Activated CD8-positive, alpha-beta T cell treated with anti-CD3 and anti-CD28 coated beads for 36 hours (primary cell): ENCODE results near the gene CAPS2. TPM values are rescaled to one million over a fixed set of nuclear protein-coding genes. Genes with fewer than 3 reads are reported as not detected.

Source experiments
- ATAC-seq: fragments of 200-7000 bp; cut with Tn5 transposase; one replicate; pipeline ENCODE4 v1.10.0; 2021; ENCODE audit warnings: mild to moderate bottlenecking, moderate library complexity
- CTCF ChIA-PET: fragments of 350-600 bp; sonication (Branson Sonifier 250); formaldehyde crosslinking; loops from one replicate; lab custom pipeline; 2021; ENCODE audit warnings: antibody characterized with exemption; lab: Charles Lee
- POLR2A ChIA-PET: fragments of 350-600 bp; sonication (Branson Sonifier 250); formaldehyde crosslinking; loops from one replicate; lab custom pipeline; 2021; ENCODE audit warnings: antibody characterized with exemption; lab: Charles Lee
- DNase-seq: peaks from one replicate; pipeline ENCODE4 v3.0.0-alpha.2; 2020
- H3K27ac Mint-ChIP-seq: one replicate; pipeline ENCODE4 v1.8.0; 2021; ENCODE audit warnings: mild to moderate bottlenecking, mixed read lengths
- H3K27me3 Mint-ChIP-seq: one replicate; pipeline ENCODE4 v1.8.0; 2021; ENCODE audit warnings: mixed read lengths
- H3K36me3 Mint-ChIP-seq: one replicate; pipeline ENCODE4 v1.8.0; 2021; ENCODE audit warnings: low read depth, mixed read lengths
- H3K4me1 Mint-ChIP-seq: one replicate; pipeline ENCODE4 v1.8.0; 2021; ENCODE audit warnings: low read depth, mixed read lengths
- H3K4me3 Mint-ChIP-seq: one replicate; pipeline ENCODE4 v1.8.0; 2021; ENCODE audit warnings: mild to moderate bottlenecking, moderate library complexity, mixed read lengths
- H3K9me3 Mint-ChIP-seq: one replicate; pipeline ENCODE4 v1.8.0; 2021; ENCODE audit warnings: mixed read lengths
- intact Hi-C: fragments of 100-400 bp; cut with micrococcal nuclease; formaldehyde crosslinking; loops from one replicate; pipeline ENCODE4 v1.10.0; 2022
- total RNA-seq, 2 experiments: library from RNA; stranded (reverse); gene quantifications; one replicate each; pipeline ENCODE4 v1.2.3, GENCODE V29; 2021
- TF ChIP-seq, protein P1 (sequence below): fragments of 200-600 bp; IDR thresholded peaks from one replicate; pipeline ENCODE4 v1.8.0; 2022; ENCODE audit warnings: antibody characterized with exemption, mild to moderate bottlenecking

Gene CAPS2
- total RNA-seq, 2 experiments from 2014 or later = 3.0 to 3.2 TPM

DNA sequence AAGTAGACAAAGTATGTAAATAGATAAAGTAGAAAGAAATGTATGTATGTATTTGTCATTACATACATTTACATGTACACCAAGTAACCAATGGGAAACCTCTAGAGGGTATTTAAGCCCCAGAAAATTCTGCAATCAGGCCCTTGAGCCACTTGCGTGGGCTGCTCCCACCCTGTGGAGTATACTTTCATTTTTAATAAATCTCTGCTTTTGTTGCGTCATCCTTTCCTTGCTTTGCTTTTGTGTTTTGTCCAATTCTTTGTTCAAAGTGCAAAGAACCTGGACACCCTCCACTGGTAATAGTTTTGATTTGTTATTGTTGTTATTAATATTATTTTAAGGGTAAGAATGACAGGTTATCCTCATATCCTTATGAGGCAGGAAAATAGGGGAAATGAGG is 21.8 kb downstream of the CAPS2 start:
- intact Hi-C loops = no loop called here
- ChIA-PET POLR2A (no interaction called here), CTCF (no interaction called here)
- Mint-ChIP-seq H3K4me3 (no peak overlapping the region), H3K36me3 (no peaks in the 10 kb centered on the region), H3K27me3 (no peaks in the 10 kb centered on the region), H3K27ac (no peak overlapping the region), H3K9me3 (no peaks in the 10 kb centered on the region), H3K4me1 (no peaks in the 10 kb centered on the region)
- no peak for ATAC-seq
- DNase-seq = no peak
- TF ChIP-seq, protein P1, sequence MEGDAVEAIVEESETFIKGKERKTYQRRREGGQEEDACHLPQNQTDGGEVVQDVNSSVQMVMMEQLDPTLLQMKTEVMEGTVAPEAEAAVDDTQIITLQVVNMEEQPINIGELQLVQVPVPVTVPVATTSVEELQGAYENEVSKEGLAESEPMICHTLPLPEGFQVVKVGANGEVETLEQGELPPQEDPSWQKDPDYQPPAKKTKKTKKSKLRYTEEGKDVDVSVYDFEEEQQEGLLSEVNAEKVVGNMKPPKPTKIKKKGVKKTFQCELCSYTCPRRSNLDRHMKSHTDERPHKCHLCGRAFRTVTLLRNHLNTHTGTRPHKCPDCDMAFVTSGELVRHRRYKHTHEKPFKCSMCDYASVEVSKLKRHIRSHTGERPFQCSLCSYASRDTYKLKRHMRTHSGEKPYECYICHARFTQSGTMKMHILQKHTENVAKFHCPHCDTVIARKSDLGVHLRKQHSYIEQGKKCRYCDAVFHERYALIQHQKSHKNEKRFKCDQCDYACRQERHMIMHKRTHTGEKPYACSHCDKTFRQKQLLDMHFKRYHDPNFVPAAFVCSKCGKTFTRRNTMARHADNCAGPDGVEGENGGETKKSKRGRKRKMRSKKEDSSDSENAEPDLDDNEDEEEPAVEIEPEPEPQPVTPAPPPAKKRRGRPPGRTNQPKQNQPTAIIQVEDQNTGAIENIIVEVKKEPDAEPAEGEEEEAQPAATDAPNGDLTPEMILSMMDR = no peak

DNA sequence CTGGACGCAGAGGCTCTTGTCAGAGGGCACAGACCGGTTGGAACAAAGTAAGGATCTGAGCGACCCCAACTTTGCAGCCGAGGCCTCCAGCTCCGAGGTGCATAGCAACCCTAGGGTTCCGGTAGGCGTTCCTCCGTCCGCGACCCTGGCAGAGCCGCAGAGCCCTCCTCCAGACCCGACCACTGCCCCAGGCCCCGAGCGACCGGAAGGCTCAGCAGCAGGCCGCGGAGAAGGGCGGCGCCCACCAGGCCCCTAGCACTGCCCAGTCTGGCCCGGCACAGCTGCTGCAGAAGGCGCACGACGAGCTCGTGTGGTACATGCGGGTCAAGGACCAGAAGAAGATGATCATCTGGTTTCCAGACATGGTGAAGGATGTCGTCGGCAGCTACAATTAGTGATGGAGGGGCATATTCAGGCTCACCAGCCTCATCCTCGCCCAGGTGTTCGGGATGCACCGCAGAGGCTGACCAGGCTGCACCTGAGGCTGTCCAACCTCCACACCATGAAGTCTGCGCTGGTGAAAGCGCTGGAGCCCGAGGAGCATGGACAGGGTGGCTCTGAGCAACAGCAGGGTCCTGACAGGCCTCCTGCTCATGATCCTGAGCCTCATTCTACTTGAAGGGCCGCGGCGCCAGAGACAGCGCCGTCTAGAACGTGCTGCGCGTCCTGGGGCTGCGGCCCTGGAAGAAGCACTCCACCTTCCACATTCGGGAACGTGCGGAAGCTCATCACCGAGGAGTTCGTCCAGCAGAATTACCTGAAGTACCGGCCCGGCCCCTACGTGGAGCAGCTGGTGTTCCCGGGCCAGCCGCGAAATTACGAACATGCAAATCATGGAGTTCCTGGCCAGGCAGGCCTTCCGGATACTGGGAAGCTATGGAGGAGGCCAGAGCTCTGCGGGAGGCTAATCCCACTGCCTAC is 24.5 kb downstream of the CAPS2 start:
- Mint-ChIP-seq H3K4me3 (no peak overlapping the region), H3K9me3 (no peaks in the 10 kb centered on the region), H3K36me3 (no peaks in the 10 kb centered on the region), H3K27me3 (no peaks in the 10 kb centered on the region), H3K27ac (no peak overlapping the region), H3K4me1 (no peaks in the 10 kb centered on the region)
- CTCF ChIA-PET = no interaction called here
- no peak for ATAC-seq
- POLR2A ChIA-PET = no interaction called here
- intact Hi-C loops = no loop called here
- no peak for DNase-seq
- TF ChIP-seq, protein P1 = no peak

DNA sequence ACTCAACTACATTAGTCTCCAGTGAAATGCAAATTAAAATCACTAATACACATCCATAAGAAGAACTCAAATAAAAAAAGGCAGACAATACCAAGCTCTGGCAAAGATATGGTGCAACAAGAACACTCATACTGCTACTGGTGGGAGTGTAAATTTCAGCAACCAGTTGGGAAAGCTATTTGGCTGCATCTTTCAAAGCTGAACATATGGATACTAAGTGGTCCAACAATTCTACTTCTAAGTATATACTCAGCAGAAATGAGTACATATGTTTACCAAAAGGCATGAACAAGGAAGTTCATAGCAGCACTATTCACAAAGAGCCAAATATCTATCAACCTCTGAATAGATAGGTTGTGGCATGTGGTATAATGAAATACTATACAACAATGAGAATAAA is 27.3 kb downstream of the CAPS2 start:
- CTCF ChIA-PET = no interaction called here
- Mint-ChIP-seq H3K36me3 (no peaks in the 10 kb centered on the region), H3K4me3 (no peak overlapping the region), H3K9me3 (no peaks in the 10 kb centered on the region), H3K4me1 (no peaks in the 10 kb centered on the region), H3K27me3 (no peaks in the 10 kb centered on the region), H3K27ac (no peak overlapping the region)
- TF ChIP-seq, protein P1 = no peak
- DNase-seq = no peak
- POLR2A ChIA-PET = no interaction called here
- intact Hi-C loops = no loop called here
- no peak for ATAC-seq

DNA sequence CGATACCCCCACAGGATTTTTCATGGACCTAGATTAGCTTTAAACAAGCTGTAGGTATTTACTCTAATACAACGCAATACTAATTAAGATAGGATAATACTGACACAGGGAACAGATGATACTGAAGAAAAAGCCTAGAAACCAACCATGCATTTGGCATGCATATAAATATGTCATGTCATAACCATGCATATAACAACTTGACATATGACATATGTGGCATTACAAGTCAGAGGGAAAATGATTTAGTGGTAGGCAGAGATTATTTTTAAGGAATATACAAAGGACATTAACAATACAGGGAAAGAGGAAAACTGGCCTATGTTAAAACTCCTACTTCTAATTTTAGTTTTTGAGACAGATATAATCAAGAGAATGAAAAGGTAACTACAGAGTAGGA is 27.9 kb downstream of the CAPS2 start:
- DNase-seq (no peak), ATAC-seq (no peak)
- ChIA-PET CTCF (no interaction called here), POLR2A (no interaction called here)
- TF ChIP-seq, protein P1 = no peak
- Mint-ChIP-seq H3K36me3 (no peaks in the 10 kb centered on the region), H3K4me1 (no peaks in the 10 kb centered on the region), H3K27ac (no peak overlapping the region), H3K27me3 (no peaks in the 10 kb centered on the region), H3K4me3 (no peak overlapping the region), H3K9me3 (no peaks in the 10 kb centered on the region)
- intact Hi-C loops = no loop called here

DNA sequence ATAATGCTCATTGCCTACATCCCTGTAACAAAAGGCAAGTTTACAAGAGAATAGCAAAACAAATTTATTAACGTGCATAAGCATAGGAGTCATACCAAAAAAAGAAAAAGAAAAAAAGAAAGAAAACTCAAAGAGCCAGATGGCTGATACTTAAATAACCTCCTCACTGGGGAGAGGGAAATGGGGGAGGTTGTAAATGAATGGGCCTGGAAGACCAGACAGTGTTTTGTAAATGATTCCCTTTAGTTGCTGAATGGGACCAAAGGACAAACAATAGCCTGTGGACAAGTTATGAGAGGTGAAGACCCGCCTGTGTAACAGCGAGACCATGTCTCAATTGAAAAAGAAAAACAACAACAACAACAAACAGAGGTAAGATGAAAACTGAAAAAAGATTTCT is 35.3 kb downstream of the CAPS2 start:
- DNase-seq (no peak), ATAC-seq (no peak)
- no peak overlapping the region for H3K27ac Mint-ChIP-seq
- CTCF ChIA-PET = no interaction called here
- TF ChIP-seq, protein P1 = no peak
- POLR2A ChIA-PET = no interaction called here
- no peaks in the 10 kb centered on the region for H3K4me1 Mint-ChIP-seq
- H3K4me3 Mint-ChIP-seq = no peak overlapping the region
- no peaks in the 10 kb centered on the region for H3K9me3 Mint-ChIP-seq
- H3K27me3 Mint-ChIP-seq = no peaks in the 10 kb centered on the region
- no peaks in the 10 kb centered on the region for H3K36me3 Mint-ChIP-seq
- intact Hi-C loops = no loop called here
